HG03565 (cell line): Measurements from ENCODE around the gene MXD1.
"Not testable (repeated sequence)": the region's sequence is repeated elsewhere in the genome, so short reads cannot be mapped to it uniquely, and the experiment has no call there.

Experiments
- ATAC-seq: cut with Tn5 transposase; IDR thresholded peaks from one replicate; pipeline ENCODE4 v1.9.1; 2021; ENCODE audit warnings: mild to moderate bottlenecking, moderate library complexity; ENCODE audit not compliant: unreplicated experiment

Gene MXD1

GRCh38 chr2:69914950-69915945 lies at the start of gene MXD1:
MXD1 (plus strand) TSS chr2:69915109; CDS start chr2:69915331, 222 bp downstream.
- ATAC-seq = no peak

- ATAC-seq = no peak
Observed at GRCh38 chr2:69888451-69888850, 26.5 kb upstream of the MXD1 start.

DNA sequence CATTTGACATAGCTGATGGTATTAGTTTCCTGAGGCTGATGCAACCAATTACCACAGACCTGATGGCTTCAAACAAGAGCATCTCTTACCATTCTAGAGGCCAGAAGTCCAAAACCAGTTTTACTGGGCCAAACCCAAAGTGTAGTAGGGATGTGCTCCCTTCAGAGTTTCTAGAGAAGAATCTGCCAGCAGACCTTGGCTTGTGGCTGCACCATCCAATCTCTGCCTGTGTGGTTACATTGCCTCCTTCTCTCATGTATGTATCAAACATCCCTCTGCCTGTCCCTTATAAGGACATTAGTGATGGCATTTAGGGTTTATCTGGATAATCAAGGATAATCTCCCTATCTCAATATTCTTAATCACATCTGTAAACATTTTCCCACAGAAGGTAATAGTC lies 25.6 kb upstream of the MXD1 start:
- ATAC-seq = no peak

DNA sequence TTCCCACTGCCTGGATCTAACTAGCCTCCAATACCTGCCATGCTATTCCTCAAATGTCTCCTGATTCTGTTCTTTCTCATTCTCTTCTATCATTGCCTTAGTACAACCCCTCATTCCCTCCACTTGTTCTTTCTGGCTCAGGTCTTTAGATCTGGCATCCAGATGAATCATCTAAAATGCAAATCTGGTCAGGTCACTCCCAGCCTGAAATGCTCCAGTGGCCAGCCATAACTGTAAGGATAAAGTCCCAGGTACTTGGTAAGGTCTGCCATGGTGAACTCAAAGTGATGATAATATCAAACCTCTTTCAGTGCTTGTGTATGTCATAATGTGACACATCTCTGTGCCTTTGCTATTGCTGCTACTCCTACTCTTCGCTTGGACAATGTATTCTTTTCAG lies 24.0 kb upstream of the MXD1 start:
- no peak for ATAC-seq

DNA sequence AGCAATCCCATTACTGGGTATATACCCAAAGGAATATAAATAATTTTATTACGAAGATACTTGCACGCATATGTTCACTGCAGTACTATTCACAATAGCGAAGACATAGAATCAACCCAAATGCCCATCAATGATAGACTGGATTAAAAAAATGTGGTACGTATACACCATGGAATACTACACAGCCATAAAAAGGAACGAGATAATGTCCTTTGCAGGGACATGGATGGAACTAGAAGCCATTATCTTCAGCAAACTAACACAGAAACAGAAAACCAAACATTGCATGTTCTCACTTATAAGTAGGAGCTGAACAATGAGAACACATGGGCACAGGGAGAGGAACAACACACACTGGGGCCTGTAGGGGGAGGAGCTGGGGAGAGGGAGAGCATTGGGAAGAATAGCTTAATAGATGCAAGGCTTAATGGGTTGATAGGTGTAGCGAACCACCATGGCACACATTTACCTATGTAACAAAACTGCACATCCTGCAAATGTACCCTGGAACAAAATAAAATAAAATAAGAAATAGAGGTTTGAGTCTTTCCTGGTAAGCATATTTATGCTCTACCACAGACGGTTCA lies 22.0 kb upstream of the MXD1 start:
- ATAC-seq = not testable (repeated sequence)

DNA sequence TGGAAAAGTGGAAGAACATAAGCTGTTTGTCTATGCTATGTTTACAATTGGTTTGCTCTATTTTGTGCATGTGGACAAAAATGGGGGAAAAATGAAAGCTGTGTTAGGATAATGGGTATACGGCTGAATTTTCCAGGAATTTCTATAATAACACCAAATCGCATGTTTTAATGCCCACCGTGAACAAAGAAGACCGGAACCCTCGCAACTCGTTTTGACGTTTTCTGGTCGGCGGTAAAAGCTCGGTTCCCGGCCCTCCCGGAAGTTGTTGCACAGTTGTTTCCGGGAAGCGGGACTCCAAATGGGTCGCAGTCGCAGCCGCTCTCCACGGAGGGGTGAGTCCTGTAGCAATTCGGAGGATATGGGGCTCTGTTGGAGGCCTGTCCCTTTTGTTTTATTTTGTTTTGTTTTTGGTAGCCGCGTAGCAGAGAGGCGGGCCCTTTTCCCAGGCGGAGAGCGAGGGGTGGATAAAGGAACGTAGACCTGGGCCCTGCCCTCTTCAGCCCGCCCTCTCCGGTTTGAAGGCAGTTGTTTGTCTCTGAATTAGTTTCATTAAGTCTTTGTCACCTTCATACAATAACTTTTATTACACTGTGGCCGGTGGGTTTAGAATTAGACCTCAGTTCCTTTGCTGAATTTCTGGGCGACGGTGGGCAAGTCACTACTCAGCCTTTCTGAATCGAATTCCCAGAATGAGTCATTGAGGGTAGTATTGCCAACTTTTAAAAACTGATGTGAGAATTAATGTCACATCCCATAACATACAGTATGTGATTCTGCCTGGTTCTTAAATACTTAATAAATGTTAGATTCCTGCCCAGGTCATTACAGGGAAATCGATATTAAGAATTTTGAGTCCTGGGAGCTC lies 21.0 kb upstream of the MXD1 start, which contains the start of gene SNRNP27:
SNRNP27 (plus strand) TSS at position 273 of the 868 bp plus-strand sequence; CDS start at position 302, 29 bp downstream.
- ATAC-seq = no peak

DNA sequence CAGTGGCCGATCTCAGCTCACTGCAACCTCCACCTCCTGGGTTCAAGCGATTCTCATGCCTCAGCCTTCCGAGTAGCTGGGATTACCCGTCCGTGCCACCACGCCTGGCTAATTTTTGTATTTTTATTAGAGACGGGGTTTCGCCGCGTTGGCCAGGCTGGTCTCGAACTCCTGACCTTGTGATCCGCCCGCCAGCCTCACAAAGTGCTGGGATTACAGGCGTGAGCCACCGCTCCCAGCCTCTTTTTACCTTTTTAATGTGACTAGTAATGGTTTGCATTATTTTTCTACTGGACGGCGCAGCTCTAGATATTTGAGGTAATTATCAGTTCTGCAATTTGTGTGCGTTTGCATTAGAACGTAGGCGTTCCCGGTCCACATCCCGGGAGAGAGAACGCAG lies 20.2 kb upstream of the MXD1 start:
- ATAC-seq = not testable (repeated sequence)

DNA sequence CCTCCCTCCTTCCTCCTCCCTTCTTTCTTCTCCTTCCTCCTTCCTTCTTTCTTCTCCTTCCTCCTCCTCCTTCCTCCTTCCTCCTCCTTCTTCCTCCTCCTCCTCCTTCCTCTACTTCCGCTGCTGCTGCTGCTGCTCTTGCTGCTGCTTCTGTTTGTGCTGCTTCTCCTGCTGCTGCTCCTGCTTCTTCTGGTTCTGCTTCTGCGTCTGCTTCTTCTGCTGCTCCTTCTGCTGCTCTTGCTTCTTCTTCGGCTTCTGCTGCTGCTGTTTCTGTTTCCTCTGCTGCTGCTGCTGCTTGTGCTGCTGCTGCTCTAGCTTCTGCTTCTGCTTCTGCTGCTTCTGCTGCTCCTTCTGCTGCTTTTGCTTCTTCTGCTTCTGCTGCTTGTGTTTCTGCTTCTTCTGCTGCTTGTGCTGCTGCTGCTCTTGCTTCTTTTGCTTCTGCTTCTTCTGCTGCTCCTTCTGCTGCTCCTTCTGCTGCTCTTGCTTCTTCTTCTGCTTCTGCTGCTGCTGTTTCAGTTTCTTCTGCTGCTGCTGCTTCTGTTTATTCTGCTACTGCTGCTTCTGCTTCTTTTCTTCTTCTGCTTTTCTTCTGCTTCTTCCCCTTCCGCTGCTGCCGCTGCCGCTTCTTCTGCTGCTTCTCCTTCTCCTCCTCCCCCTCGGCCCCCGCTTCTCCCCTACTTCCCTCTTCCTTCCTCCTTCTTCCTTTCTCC lies 12.5 kb upstream of the MXD1 start:
- no peak for ATAC-seq

DNA sequence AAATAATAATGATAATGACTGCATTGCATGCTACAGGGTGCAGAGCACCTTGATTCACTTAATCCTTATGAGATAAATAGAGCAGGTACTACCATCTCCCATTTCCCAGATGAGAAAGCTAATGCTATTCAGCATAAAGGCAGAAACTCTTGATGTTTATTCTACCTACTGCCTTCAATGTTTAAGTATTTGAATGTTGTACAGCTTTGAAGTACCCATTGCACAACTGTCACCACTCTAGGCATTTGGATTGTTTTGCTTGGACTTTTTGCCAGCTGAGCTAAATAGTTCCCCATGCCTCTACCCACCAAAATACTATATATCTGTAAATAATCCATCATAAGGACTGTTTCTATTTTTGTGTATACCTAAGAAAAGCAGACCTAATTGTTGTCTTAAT lies 7.7 kb upstream of the MXD1 start:
- no peak for ATAC-seq

- no peak for ATAC-seq
Observed at GRCh38 chr2:69911985-69912563, 2.8 kb upstream of the MXD1 start.

DNA sequence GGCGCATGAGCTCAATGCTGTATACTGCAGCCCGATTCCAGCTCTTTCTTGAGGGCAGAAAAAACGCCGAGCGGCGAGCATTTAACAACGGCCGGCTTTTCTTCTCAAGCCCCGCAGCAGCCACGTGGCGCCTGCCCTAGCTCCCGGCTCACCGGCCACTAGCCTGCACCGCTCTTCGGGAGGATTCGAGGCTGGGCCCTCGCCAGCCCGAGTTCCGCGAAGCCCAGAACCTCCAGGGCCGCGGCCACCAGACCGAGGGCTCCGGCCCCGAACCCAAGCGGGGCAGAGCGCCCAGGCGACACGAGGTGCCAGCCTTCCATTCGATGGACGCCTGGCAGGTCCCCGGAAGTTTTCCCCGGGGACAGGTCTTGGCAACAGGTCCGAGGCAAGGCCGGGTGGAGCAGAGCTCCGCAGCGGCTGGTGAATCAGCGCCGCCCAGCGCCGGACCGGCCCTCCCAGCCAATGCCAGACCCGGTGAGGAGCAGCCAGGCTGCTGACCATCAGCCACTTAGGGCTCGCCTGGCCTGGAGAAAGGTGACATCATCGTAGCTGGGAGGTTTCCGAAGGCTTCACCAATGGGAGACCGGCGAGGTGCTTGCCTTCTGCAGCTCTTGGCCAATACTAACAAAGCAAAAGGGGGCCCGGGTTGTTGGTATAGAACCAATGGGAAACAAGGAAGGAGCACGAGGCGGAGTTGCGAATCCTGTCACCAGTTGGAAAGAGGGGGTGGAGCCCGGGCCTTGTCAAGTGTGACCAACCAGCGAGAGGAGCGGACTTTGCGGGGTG lies 552 bp upstream of the MXD1 start:
- peak; percentile 84 for ATAC-seq

GRCh38 chr2:69916106-69916505 lies 1.2 kb downstream of the MXD1 start:
- ATAC-seq = no peak

DNA sequence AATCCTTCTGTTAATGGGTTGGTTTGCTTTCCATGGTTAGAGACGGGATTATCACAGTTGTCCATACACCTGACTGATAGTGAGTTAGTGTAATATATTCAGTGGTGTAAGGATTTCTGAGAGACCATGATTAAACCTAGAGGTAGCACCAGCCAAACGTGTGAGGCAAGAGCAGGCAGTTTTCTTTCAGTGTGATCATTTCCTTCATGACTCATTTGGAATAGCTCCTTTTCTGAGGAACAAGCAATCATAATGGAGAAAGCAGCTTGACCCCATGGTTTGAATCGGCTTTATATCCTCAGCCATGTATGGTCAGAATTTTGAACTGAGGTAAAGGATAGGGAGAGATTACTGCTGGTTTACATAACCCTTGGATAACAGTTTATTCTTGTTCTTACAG lies 2.9 kb downstream of the MXD1 start:
- ATAC-seq = no peak

DNA sequence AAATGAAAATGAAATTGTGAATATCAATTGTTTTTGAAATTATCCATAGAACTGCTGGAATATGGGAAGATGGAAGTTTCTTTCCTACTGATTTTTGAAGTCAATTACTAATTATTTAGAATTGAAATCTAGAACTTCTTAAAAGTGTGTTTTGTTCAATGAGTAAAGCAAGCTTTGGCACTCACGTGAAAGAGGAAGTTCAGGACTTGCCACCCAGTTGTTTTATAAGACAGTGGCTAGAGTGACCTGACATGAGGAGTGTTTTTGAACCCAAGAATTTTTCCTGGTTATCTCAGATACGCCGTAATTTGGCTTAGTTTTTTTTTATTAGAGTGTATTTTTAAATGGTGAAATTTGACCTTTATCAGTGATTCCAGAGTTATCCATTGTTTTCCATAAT lies 3.5 kb downstream of the MXD1 start:
- no peak for ATAC-seq

GRCh38 chr2:69923116-69923515 lies 8.2 kb downstream of the MXD1 start:
- ATAC-seq = no peak

GRCh38 chr2:69926849-69927515 lies 12.1 kb downstream of the MXD1 start:
- ATAC-seq = no peak

GRCh38 chr2:69931832-69932595 lies 17.1 kb downstream of the MXD1 start:
- ATAC-seq = no peak

GRCh38 chr2:69932596-69932922 lies 17.6 kb downstream of the MXD1 start:
- no peak for ATAC-seq
